H1 (cell line): Measurements from ENCODE around the gene LAMA3. TPM values are rescaled to one million over a fixed set of nuclear protein-coding genes. Genes with fewer than 3 reads are reported as not detected.

Experiments
- CEBPB ChIP-seq: IDR thresholded peaks from 2 replicates; pipeline ENCODE4 v1.6.1; 2012; ENCODE audit warnings: low read depth, low read length
- E2F6 ChIP-seq: IDR thresholded peaks from 2 replicates; pipeline ENCODE4 v1.6.1; 2012; ENCODE audit warnings: inconsistent platforms
- EGR1 ChIP-seq: IDR thresholded peaks from 2 replicates; pipeline ENCODE4 v1.6.1; 2011; ENCODE audit warnings: low read depth, low read length, borderline replicate concordance
- GABPA ChIP-seq: IDR thresholded peaks from 2 replicates; pipeline ENCODE4 v1.6.1; 2011; ENCODE audit warnings: mild to moderate bottlenecking, low read length, moderate library complexity, borderline replicate concordance; ENCODE audit not compliant: insufficient read depth
- JUND ChIP-seq: IDR thresholded peaks from 2 replicates; pipeline ENCODE4 v1.6.1; 2011; ENCODE audit warnings: mild to moderate bottlenecking, improper control_type of control experiment, low read length
- KDM4A ChIP-seq: IDR thresholded peaks from one replicate; pipeline ENCODE4 v1.7.1; 2012; ENCODE audit warnings: low read depth, mild to moderate bottlenecking, moderate library complexity, low read length, inconsistent platforms; ENCODE audit not compliant: severe bottlenecking
- SP4 ChIP-seq: IDR thresholded peaks from 2 replicates; pipeline ENCODE4 v1.6.1; 2012; ENCODE audit warnings: low read length, inconsistent platforms
- TAF7 ChIP-seq: optimal IDR thresholded peaks from 2 replicates; pipeline ENCODE3; 2011; ENCODE audit warnings: low read depth, mild to moderate bottlenecking, inconsistent platforms, low read length, moderate library complexity, borderline replicate concordance
- polyA plus RNA-seq, 7 experiments: library from polyadenylated mRNA; depleted of rRNA in 3 of 7; stranded (reverse) in 5 of 7; unstranded in 2 of 7; fragments of >200 nt in 5 of 7; fragments of 200-250 nt in 2 of 7; gene quantifications; 1 replicate in 5 of 7; 2 replicates in 1 of 7; 4 replicates in 1 of 7; pipeline versions ENCODE4 v1.2.1 to v1.2.3, GENCODE V29; 2011 to 2013; ENCODE audit warnings: missing spikeins in 2 of 7, mixed read lengths in 2 of 7
- total RNA-seq: library from RNA; stranded (reverse); fragmentation: NEBNext Ultra II Directional; extraction: Animal tissue kit (Norgen Biotek cat#: 25700); gene quantifications from 2 replicates; pipeline ENCODE4 v1.2.1, GENCODE V29; 2021
- TF ChIP-seq, protein P1 (sequence below): IDR thresholded peaks from 2 replicates; pipeline ENCODE4 v1.6.1; 2012; ENCODE audit warnings: low read length, inconsistent platforms

Gene LAMA3
- total and polyA plus RNA-seq, 2 of the 8 experiments (the other 6 are each of a cell fraction or from before 2014, with no cell fraction given): 0.76 to 5.0 TPM

GRCh38 chr18:23798824-23799223, 109.6 kb downstream of the LAMA3 start (continued):
- TF ChIP-seq, protein P1, sequence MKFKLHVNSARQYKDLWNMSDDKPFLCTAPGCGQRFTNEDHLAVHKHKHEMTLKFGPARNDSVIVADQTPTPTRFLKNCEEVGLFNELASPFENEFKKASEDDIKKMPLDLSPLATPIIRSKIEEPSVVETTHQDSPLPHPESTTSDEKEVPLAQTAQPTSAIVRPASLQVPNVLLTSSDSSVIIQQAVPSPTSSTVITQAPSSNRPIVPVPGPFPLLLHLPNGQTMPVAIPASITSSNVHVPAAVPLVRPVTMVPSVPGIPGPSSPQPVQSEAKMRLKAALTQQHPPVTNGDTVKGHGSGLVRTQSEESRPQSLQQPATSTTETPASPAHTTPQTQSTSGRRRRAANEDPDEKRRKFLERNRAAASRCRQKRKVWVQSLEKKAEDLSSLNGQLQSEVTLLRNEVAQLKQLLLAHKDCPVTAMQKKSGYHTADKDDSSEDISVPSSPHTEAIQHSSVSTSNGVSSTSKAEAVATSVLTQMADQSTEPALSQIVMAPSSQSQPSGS: no peak
- TF ChIP-seq TAF7: no peak
- no peak for TF ChIP-seq CEBPB
- TF ChIP-seq E2F6: no peak
- no peak for TF ChIP-seq SP4
- TF ChIP-seq GABPA: no peak
- no peak for TF ChIP-seq EGR1
- no peak for TF ChIP-seq KDM4A
- TF ChIP-seq JUND: no peak
